WTC11 (cell line): ENCODE results near the gene OPN1SW. TPM values are rescaled to one million over a fixed set of nuclear protein-coding genes. Genes with fewer than 3 reads are reported as not detected.

ENCODE experiments used
- ATAC-seq: fragments of 200-7000 bp; cut with Tn5 transposase; 2 replicates; pipeline ENCODE4 v1.10.0; 2021; ENCODE audit warnings: mild to moderate bottlenecking, moderate library complexity
- CTCF ChIA-PET: fragments of 300-600 bp; sonication (Branson Sonifier 250); formaldehyde crosslinking; loops from one replicate; lab custom pipeline; 2021; ENCODE audit warnings: antibody characterized with exemption; lab: Charles Lee
- POLR2A ChIA-PET: fragments of 350-600 bp; sonication (Branson Sonifier 250); formaldehyde crosslinking; loops from one replicate; lab custom pipeline; 2021; ENCODE audit warnings: antibody characterized with exemption; lab: Charles Lee
- DNase-seq: peaks from one replicate; pipeline ENCODE4 v3.0.0; 2021; ENCODE audit warnings: low spot score
- H3K27ac Mint-ChIP-seq: 2 replicates; pipeline ENCODE4 v1.8.0; 2021; ENCODE audit warnings: mixed read lengths
- H3K27me3 Mint-ChIP-seq: 2 replicates; pipeline ENCODE4 v1.8.0; 2021; ENCODE audit warnings: low read depth, mild to moderate bottlenecking, moderate library complexity, mixed read lengths
- H3K36me3 Mint-ChIP-seq: 2 replicates; pipeline ENCODE4 v1.8.0; 2021; ENCODE audit warnings: mixed read lengths
- H3K4me1 Mint-ChIP-seq: 2 replicates; pipeline ENCODE4 v1.8.0; 2022; ENCODE audit warnings: mixed read lengths
- H3K4me3 Mint-ChIP-seq: 2 replicates; pipeline ENCODE4 v1.8.0; 2021; ENCODE audit warnings: mild to moderate bottlenecking, moderate library complexity, mixed read lengths
- H3K9me3 Mint-ChIP-seq: 2 replicates; pipeline ENCODE4 v1.8.0; 2021; ENCODE audit warnings: mixed read lengths
- AFF4 ChIP-seq: sonication (generic); formaldehyde crosslinking; IDR thresholded peaks from 2 replicates; pipeline ENCODE4 v1.8.1; 2023; ENCODE audit warnings: mild to moderate bottlenecking, missing genetic modification reagents, borderline replicate concordance
- GRHL2 ChIP-seq: fragments of 250-450 bp; sonication (Bioruptor Pico); IDR thresholded peaks from 2 replicates; pipeline ENCODE4 v1.8.0; 2022; ENCODE audit warnings: mild to moderate bottlenecking, moderate library complexity; ENCODE audit not compliant: insufficient replicate concordance, severe bottlenecking
- GTF2I ChIP-seq: fragments of 250-450 bp; sonication (Bioruptor Pico); conservative IDR thresholded peaks from 2 replicates; pipeline ENCODE4 v1.4.0; 2021; ENCODE audit warnings: mild to moderate bottlenecking
- HMGXB4 ChIP-seq: sonication (generic); formaldehyde crosslinking; IDR thresholded peaks from 2 replicates; pipeline ENCODE4 v1.8.1; 2023; ENCODE audit warnings: mild to moderate bottlenecking, moderate library complexity, missing genetic modification reagents
- MYBL2 ChIP-seq: sonication (generic); formaldehyde crosslinking; IDR thresholded peaks from 2 replicates; pipeline ENCODE4 v1.8.1; 2023; ENCODE audit warnings: mild to moderate bottlenecking, moderate library complexity, missing genetic modification reagents
- NFATC4 ChIP-seq: fragments of 250-450 bp; sonication (Bioruptor Pico); IDR thresholded peaks from 2 replicates; pipeline ENCODE4 v1.9.0; 2021; ENCODE audit warnings: mild to moderate bottlenecking
- NR3C1 ChIP-seq: sonication (generic); formaldehyde crosslinking; conservative IDR thresholded peaks from 2 replicates; pipeline ENCODE4 v1.8.1; 2023; ENCODE audit warnings: low read depth, mild to moderate bottlenecking, missing genetic modification reagents
- OVOL2 ChIP-seq: fragments of 250-450 bp; sonication (Bioruptor Pico); IDR thresholded peaks from 2 replicates; pipeline ENCODE4 v1.9.0; 2021; ENCODE audit warnings: mild to moderate bottlenecking, borderline replicate concordance
- SMAD3 ChIP-seq: sonication (generic); formaldehyde crosslinking; IDR thresholded peaks from 2 replicates; pipeline ENCODE4 v1.8.0; 2022; ENCODE audit warnings: missing genetic modification reagents, mild to moderate bottlenecking, borderline replicate concordance
- ZNF138 ChIP-seq: sonication (generic); formaldehyde crosslinking; conservative IDR thresholded peaks from 2 replicates; pipeline ENCODE4 v1.8.1; 2022; ENCODE audit warnings: mild to moderate bottlenecking, moderate library complexity, missing genetic modification reagents
- ZNF219 ChIP-seq: sonication (generic); formaldehyde crosslinking; IDR thresholded peaks from 2 replicates; pipeline ENCODE4 v1.8.0; 2023; ENCODE audit warnings: missing genetic modification reagents, mild to moderate bottlenecking, borderline replicate concordance
- ZNF281 ChIP-seq: sonication (generic); formaldehyde crosslinking; IDR thresholded peaks from 2 replicates; pipeline ENCODE4 v1.8.0; 2023; ENCODE audit warnings: mild to moderate bottlenecking, missing genetic modification reagents
- ZNF317 ChIP-seq: sonication (generic); formaldehyde crosslinking; IDR thresholded peaks from 2 replicates; pipeline ENCODE4 v1.8.1; 2023; ENCODE audit warnings: low read depth, mild to moderate bottlenecking, moderate library complexity, missing genetic modification reagents, borderline replicate concordance
- ZNF396 ChIP-seq: fragments of 250-450 bp; sonication (Bioruptor Pico); IDR thresholded peaks from 2 replicates; pipeline ENCODE4 v1.8.0; 2021; ENCODE audit warnings: mild to moderate bottlenecking, moderate library complexity, borderline replicate concordance
- ZNF512 ChIP-seq: sonication (generic); formaldehyde crosslinking; IDR thresholded peaks from 2 replicates; pipeline ENCODE4 v1.8.1; 2022; ENCODE audit warnings: missing genetic modification reagents, borderline replicate concordance
- ZNF671 ChIP-seq: fragments of 250-450 bp; sonication (Bioruptor Pico); IDR thresholded peaks from 2 replicates; pipeline ENCODE4 v1.8.0; 2021; ENCODE audit warnings: mild to moderate bottlenecking
- total RNA-seq: library from RNA; stranded (reverse); gene quantifications from 3 replicates; pipeline ENCODE4 v1.2.3, GENCODE V29; 2021
- TF ChIP-seq, protein P1 (sequence below): sonication (generic); formaldehyde crosslinking; conservative IDR thresholded peaks from 2 replicates; pipeline ENCODE4 v1.8.1; 2023; ENCODE audit warnings: mild to moderate bottlenecking, low read depth, missing genetic modification reagents, moderate library complexity
- TF ChIP-seq, protein P2 (sequence below): sonication (generic); formaldehyde crosslinking; IDR thresholded peaks from 2 replicates; pipeline ENCODE4 v1.8.1; 2023; ENCODE audit warnings: mild to moderate bottlenecking, missing genetic modification reagents

Gene OPN1SW
- total RNA-seq, 1 experiment from 2014 or later, result not detected

DNA sequence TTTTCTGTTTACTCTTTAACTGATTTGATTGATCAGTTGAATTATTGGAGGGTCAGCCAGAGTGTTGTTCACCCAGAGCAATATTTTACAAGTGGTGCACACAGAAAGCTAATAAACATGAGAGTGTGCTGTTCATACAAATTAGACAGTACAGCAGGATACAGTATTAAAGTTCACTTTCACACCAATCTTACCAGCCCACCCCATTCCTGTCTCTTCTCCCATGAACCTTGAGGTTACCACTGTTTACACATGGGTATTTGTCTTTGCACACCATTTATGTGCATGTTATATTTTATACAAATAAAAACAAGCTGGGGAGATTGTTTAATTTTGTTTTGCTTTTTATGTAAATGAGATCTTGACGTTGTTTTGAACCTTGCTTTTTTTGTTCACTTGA is 29.9 kb downstream of the OPN1SW start (continued):
- no peak for TF ChIP-seq MYBL2 (CRISPR knock-in tag)
- no peak for TF ChIP-seq ZNF671 (CRISPR knock-in tag)
- TF ChIP-seq, all 79 proteins: peak for 0

DNA sequence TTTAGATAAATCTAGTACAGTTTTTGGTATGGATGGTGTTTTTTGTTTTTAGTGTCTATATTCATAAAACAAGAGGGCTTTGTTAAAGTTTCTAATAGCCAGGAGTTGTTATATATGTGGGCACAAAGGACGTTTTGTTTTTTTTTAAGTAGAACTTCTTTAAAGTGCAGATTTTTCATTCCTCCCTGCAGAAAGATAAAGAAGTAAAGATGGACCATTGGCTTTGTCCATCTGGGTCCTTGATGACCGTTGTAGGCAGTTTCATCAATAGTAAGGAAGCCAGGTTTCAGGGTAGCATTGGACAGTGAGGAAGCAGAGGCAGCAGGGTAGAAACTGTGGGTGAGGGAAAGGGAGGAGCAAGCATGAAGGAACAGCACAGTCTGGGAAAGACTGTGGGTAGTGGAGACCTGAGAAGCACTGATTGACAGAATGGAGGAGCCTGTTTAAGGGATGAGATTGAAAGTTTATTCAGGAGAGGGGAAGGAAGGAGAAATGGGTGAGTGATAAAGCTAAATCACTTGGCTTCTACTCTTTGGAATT is 31.2 kb downstream of the OPN1SW start:
- Mint-ChIP-seq H3K4me3 (no peak overlapping the region), H3K36me3 (peaks cover 30% of the 10 kb centered on the region), H3K27ac (peak overlapping the region; percentile 38), H3K9me3 (no peaks in the 10 kb centered on the region), H3K4me1 (peaks cover 16% of the 10 kb centered on the region), H3K27me3 (no peaks in the 10 kb centered on the region)
- CTCF ChIA-PET, result no interaction called here
- ATAC-seq (no peak), DNase-seq (no peak)
- POLR2A ChIA-PET, result no interaction called here
- no peak for TF ChIP-seq GTF2I
- TF ChIP-seq ZNF396 (CRISPR knock-in tag), result no peak
- TF ChIP-seq, protein P1, sequence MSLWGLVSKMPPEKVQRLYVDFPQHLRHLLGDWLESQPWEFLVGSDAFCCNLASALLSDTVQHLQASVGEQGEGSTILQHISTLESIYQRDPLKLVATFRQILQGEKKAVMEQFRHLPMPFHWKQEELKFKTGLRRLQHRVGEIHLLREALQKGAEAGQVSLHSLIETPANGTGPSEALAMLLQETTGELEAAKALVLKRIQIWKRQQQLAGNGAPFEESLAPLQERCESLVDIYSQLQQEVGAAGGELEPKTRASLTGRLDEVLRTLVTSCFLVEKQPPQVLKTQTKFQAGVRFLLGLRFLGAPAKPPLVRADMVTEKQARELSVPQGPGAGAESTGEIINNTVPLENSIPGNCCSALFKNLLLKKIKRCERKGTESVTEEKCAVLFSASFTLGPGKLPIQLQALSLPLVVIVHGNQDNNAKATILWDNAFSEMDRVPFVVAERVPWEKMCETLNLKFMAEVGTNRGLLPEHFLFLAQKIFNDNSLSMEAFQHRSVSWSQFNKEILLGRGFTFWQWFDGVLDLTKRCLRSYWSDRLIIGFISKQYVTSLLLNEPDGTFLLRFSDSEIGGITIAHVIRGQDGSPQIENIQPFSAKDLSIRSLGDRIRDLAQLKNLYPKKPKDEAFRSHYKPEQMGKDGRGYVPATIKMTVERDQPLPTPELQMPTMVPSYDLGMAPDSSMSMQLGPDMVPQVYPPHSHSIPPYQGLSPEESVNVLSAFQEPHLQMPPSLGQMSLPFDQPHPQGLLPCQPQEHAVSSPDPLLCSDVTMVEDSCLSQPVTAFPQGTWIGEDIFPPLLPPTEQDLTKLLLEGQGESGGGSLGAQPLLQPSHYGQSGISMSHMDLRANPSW, result no peak
- no peak for TF ChIP-seq ZNF219
- TF ChIP-seq AFF4 (CRISPR knock-in tag), result no peak

- H3K9me3 Mint-ChIP-seq, result no peaks in the 10 kb centered on the region
- no peak overlapping the region for H3K27ac Mint-ChIP-seq
- POLR2A ChIA-PET, result interaction anchor here (0.7 kb wide), 1 partner anchor 45 kb away, joined by 3 read pairs; no protein-coding TSS in a partner anchor
- TF ChIP-seq, protein P2, sequence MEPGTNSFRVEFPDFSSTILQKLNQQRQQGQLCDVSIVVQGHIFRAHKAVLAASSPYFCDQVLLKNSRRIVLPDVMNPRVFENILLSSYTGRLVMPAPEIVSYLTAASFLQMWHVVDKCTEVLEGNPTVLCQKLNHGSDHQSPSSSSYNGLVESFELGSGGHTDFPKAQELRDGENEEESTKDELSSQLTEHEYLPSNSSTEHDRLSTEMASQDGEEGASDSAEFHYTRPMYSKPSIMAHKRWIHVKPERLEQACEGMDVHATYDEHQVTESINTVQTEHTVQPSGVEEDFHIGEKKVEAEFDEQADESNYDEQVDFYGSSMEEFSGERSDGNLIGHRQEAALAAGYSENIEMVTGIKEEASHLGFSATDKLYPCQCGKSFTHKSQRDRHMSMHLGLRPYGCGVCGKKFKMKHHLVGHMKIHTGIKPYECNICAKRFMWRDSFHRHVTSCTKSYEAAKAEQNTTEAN (CRISPR knock-in tag), result no peak
- no peak for TF ChIP-seq HMGXB4 (CRISPR knock-in tag)
- TF ChIP-seq ZNF138 (CRISPR knock-in tag), result no peak
- TF ChIP-seq ZNF317 (CRISPR knock-in tag), result no peak
- no peak for TF ChIP-seq GRHL2
- no peak for TF ChIP-seq OVOL2 (CRISPR knock-in tag)
- no peak for TF ChIP-seq ZNF512 (CRISPR knock-in tag)
- TF ChIP-seq ZNF219, result no peak
- no peak for TF ChIP-seq SMAD3 (CRISPR knock-in tag)
- TF ChIP-seq NFATC4, result no peak
- TF ChIP-seq NR3C1 (CRISPR knock-in tag), result no peak
- TF ChIP-seq ZNF281 (CRISPR knock-in tag), result no peak
Measured at GRCh38 chr7:128743112-128743772, 32.4 kb downstream of the OPN1SW start.

More at GRCh38 chr7:128743112-128743772, 32.4 kb downstream of the OPN1SW start:
- Mint-ChIP-seq H3K4me1 (peaks cover 21% of the 10 kb centered on the region), H3K36me3 (peaks cover 18% of the 10 kb centered on the region), H3K4me3 (no peak overlapping the region), H3K27me3 (peaks cover 1% of the 10 kb centered on the region; the same call in 1 of the 2 replicates)
- ATAC-seq (no peak), DNase-seq (no peak)
- CTCF ChIA-PET, result no interaction called here
